H9 (cell line): ENCODE data around the gene EHBP1. TPM values are rescaled to one million over a fixed set of nuclear protein-coding genes. Genes with fewer than 3 reads are reported as not detected.

Experiments used
- DNase-seq: peaks from one replicate; pipeline ENCODE4 v3.0.0-alpha.2; 2017
- H2AFZ ChIP-seq: one replicate; pipeline ENCODE4 v1.6.1; 2013; ENCODE audit warnings: mild to moderate bottlenecking, low read length, control low read depth, moderate library complexity
- H2AK5ac ChIP-seq: 2 replicates; pipeline ENCODE4 v1.6.1; 2013; ENCODE audit warnings: low read length, control low read depth, mixed read lengths; ENCODE audit not compliant: insufficient read length
- H2BK120ac ChIP-seq: one replicate; pipeline ENCODE4 v1.6.1; 2013; ENCODE audit warnings: low read depth, mild to moderate bottlenecking, low read length, control low read depth, inconsistent platforms; ENCODE audit not compliant: poor library complexity, severe bottlenecking
- H2BK12ac ChIP-seq: 2 replicates; pipeline ENCODE4 v1.6.1; 2013; ENCODE audit warnings: low read length, control low read depth, mixed read lengths, low read depth; ENCODE audit not compliant: insufficient read length
- H2BK15ac ChIP-seq: 2 replicates; pipeline ENCODE4 v1.6.1; 2013; ENCODE audit warnings: low read depth, low read length, control low read depth
- H2BK20ac ChIP-seq: one replicate; pipeline ENCODE4 v1.6.1; 2013; ENCODE audit warnings: low read depth, mild to moderate bottlenecking, low read length, control low read depth, inconsistent platforms; ENCODE audit not compliant: poor library complexity, severe bottlenecking
- H2BK5ac ChIP-seq: 2 replicates; pipeline ENCODE4 v1.6.1; 2013; ENCODE audit warnings: low read length, control low read depth, mixed read lengths; ENCODE audit not compliant: insufficient read length
- H3K14ac ChIP-seq: 2 replicates; pipeline ENCODE4 v1.6.1; 2013; ENCODE audit warnings: low read length, control low read depth; ENCODE audit not compliant: insufficient read depth
- H3K18ac ChIP-seq: 2 replicates; pipeline ENCODE4 v1.6.1; 2013; ENCODE audit warnings: low read depth, mild to moderate bottlenecking, mixed read lengths, low read length, control low read depth; ENCODE audit not compliant: insufficient read length
- H3K23ac ChIP-seq: 2 replicates; pipeline ENCODE4 v1.6.1; 2013; ENCODE audit warnings: low read length, control low read depth, mixed read lengths, low read depth; ENCODE audit not compliant: insufficient read length
- H3K23me2 ChIP-seq: 2 replicates; pipeline ENCODE4 v1.6.1; 2013; ENCODE audit warnings: low read depth, mild to moderate bottlenecking, mixed read lengths, low read length, control low read depth; ENCODE audit not compliant: insufficient read length, poor library complexity, severe bottlenecking
- H3K27ac ChIP-seq: 2 replicates; pipeline ENCODE4 v1.5.1; 2013; ENCODE audit warnings: low read length, control low read depth, mixed read lengths, low read depth; ENCODE audit not compliant: insufficient read length
- H3K27me3 ChIP-seq: 2 replicates; pipeline ENCODE4 v1.6.1; 2013; ENCODE audit warnings: low read length, control low read depth, inconsistent platforms; ENCODE audit not compliant: insufficient read depth
- H3K4ac ChIP-seq: 2 replicates; pipeline ENCODE4 v1.6.1; 2013; ENCODE audit warnings: low read depth, mild to moderate bottlenecking, control low read depth, inconsistent platforms, low read length, moderate library complexity
- H3K4me1 ChIP-seq: 2 replicates; pipeline ENCODE4 v1.6.1; 2013; ENCODE audit warnings: low read length, control low read depth, inconsistent platforms; ENCODE audit not compliant: insufficient read depth
- H3K4me2 ChIP-seq: 2 replicates; pipeline ENCODE4 v1.6.1; 2013; ENCODE audit warnings: low read length, control low read depth, mixed read lengths; ENCODE audit not compliant: insufficient read length, insufficient read depth
- H3K56ac ChIP-seq: 2 replicates; pipeline ENCODE4 v1.6.1; 2013; ENCODE audit warnings: low read depth, mild to moderate bottlenecking, mixed read lengths, low read length, control low read depth; ENCODE audit not compliant: insufficient read length
- H3K79me1 ChIP-seq: 2 replicates; pipeline ENCODE4 v1.6.1; 2013; ENCODE audit warnings: low read depth, mild to moderate bottlenecking, moderate library complexity, low read length, control low read depth, inconsistent platforms; ENCODE audit not compliant: insufficient read depth, poor library complexity, severe bottlenecking
- H3K79me2 ChIP-seq: 2 replicates; pipeline ENCODE4 v1.6.1; 2013; ENCODE audit warnings: low read length, control low read depth, inconsistent platforms; ENCODE audit not compliant: insufficient read depth
- H3K9ac ChIP-seq: 2 replicates; pipeline ENCODE4 v1.6.1; 2013; ENCODE audit warnings: low read length, control low read depth, mixed read lengths; ENCODE audit not compliant: insufficient read length; ENCODE audit errors: extremely low read depth
- H3K9me3 ChIP-seq: one replicate; pipeline ENCODE4 v1.6.1; 2013; ENCODE audit warnings: low read depth, low read length, inconsistent platforms; ENCODE audit not compliant: control insufficient read depth
- H3T11ph ChIP-seq: one replicate; pipeline ENCODE4 v1.6.1; 2013; ENCODE audit warnings: mild to moderate bottlenecking, low read length, control low read depth, inconsistent platforms
- H4K20me1 ChIP-seq: one replicate; pipeline ENCODE4 v1.6.1; 2013; ENCODE audit not compliant: control insufficient read depth, insufficient read length, insufficient read depth
- H4K5ac ChIP-seq: 2 replicates; pipeline ENCODE4 v1.6.1; 2013; ENCODE audit warnings: low read depth, mild to moderate bottlenecking, mixed read lengths, low read length, control low read depth; ENCODE audit not compliant: insufficient read length
- H4K8ac ChIP-seq: replicated peaks from 2 replicates; pipeline ENCODE4 v1.6.1; 2013; ENCODE audit warnings: low read length, control low read depth, mixed read lengths, low read depth; ENCODE audit not compliant: insufficient read length
- H4K91ac ChIP-seq: 2 replicates; pipeline ENCODE4 v1.6.1; 2013; ENCODE audit warnings: low read depth, mild to moderate bottlenecking, moderate library complexity, mixed read lengths, low read length, control low read depth; ENCODE audit not compliant: insufficient read length
- H3K27ac Mint-ChIP-seq, 3 experiments: 2 replicates in 2 of 3; 3 replicates in 1 of 3; pipeline ENCODE4 v1.8.0; 2020 to 2021; ENCODE audit warnings: mixed read lengths in 3 of 3, mild to moderate bottlenecking in 1 of 3, moderate library complexity in 1 of 3
- H3K27me3 Mint-ChIP-seq: 2 replicates; pipeline ENCODE4 v1.8.0; 2021; ENCODE audit warnings: low read depth, mild to moderate bottlenecking, moderate library complexity, mixed read lengths
- H3K36me3 Mint-ChIP-seq, 3 experiments: 2 replicates in 2 of 3; 3 replicates in 1 of 3; pipeline ENCODE4 v1.8.0; 2020 to 2021; ENCODE audit warnings: low read depth in 3 of 3, mixed read lengths in 3 of 3; ENCODE audit not compliant: insufficient read depth in 1 of 3
- H3K4me1 Mint-ChIP-seq, 2 experiments: 2 replicates each; pipeline ENCODE4 v1.8.0; 2020; ENCODE audit warnings: mixed read lengths in 2 of 2
- H3K4me3 Mint-ChIP-seq, 2 experiments: 2 replicates in 1 of 2; 3 replicates in 1 of 2; pipeline ENCODE4 v1.8.0; 2020 to 2021; ENCODE audit warnings: mild to moderate bottlenecking in 2 of 2, mixed read lengths in 2 of 2, moderate library complexity in 1 of 2
- H3K9me3 Mint-ChIP-seq, 2 experiments: 2 replicates in 1 of 2; 3 replicates in 1 of 2; pipeline ENCODE4 v1.8.0; 2020; ENCODE audit warnings: mild to moderate bottlenecking in 2 of 2, mixed read lengths in 2 of 2, moderate library complexity in 1 of 2
- WGBS: extraction: QIAGEN DNeasy Blood & Tissue Kit; methylation state at CpG from one replicate; pipeline ENCODE4 v1.1.7; 2013; ENCODE audit warnings: missing lambda C conversion rate, low lambda C conversion rate, mixed read lengths; ENCODE audit not compliant: insufficient read length; ENCODE audit errors: extremely low coverage; 5-methylcytosine and 5-hydroxymethylcytosine counted together
- total RNA-seq: library from RNA; stranded (reverse); gene quantifications from 2 replicates; pipeline ENCODE4 v1.2.1, GENCODE V29; 2021
- TF ChIP-seq, protein P1 (sequence below): fragments of 200-600 bp; sonication (generic); conservative IDR thresholded peaks from 3 replicates; pipeline ENCODE4 v1.8.0; 2021; ENCODE audit warnings: antibody characterized with exemption, mild to moderate bottlenecking

Gene EHBP1
- total RNA-seq, 1 experiment from 2014 or later = 35.6 TPM

DNA sequence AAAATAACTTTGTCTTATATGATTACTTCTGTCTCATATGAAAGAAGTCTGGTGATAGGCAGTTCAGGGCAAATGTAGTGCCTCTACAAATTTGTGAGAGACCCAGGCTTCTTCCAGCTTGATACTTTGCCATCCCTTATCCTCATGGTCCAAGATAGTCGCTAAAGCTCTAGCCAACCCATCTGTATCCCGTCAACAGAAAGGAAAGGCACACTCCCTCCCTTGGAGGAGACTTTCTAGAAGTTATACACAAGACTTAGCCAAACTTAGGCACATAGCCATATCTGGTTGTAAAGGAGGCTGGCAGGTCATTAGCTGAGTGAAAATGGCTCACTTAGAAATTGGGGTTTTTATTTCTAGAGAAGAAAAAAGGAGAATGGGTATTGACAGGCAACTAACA is 14.3 kb upstream of the EHBP1 start:
- Histone ChIP-seq H4K5ac (no peak overlapping the region), H3K18ac (no peak overlapping the region), H3K4me1 (no peaks in the 10 kb centered on the region), H2BK120ac (no peak overlapping the region), H3K23me2 (no peaks in the 10 kb centered on the region), H3K56ac (no peak overlapping the region), H2BK12ac (no peak overlapping the region), H2BK20ac (no peak overlapping the region), H3K9me3 (no peaks in the 10 kb centered on the region), H2BK15ac (no peak overlapping the region), H4K20me1 (no peaks in the 10 kb centered on the region), H2AK5ac (no peak overlapping the region), H3T11ph (no peak overlapping the region), H3K79me2 (0 out of 2 replicates have a peak, but pooled peaks cover 1% of the 10 kb centered on the region), H2BK5ac (no peak overlapping the region), H3K27me3 (no peaks in the 10 kb centered on the region), H3K4ac (no peak overlapping the region), H3K23ac (no peak overlapping the region), H3K9ac (no peak overlapping the region), H4K91ac (no peak overlapping the region), H3K4me2 (no peak overlapping the region), H3K14ac (no peak overlapping the region), H2AFZ (no peak overlapping the region), H4K8ac (no peak overlapping the region), H3K27ac (no peak overlapping the region), H3K79me1 (no peaks in the 10 kb centered on the region)
- Mint-ChIP-seq H3K9me3 (no peaks in the 10 kb centered on the region), H3K27me3 (no peaks in the 10 kb centered on the region), H3K4me3 (no peak overlapping the region), H3K27ac (no peak overlapping the region), H3K36me3 (no peaks in the 10 kb centered on the region), H3K4me1 (no peaks in the 10 kb centered on the region)
- DNase-seq = no peak
- TF ChIP-seq, protein P1, sequence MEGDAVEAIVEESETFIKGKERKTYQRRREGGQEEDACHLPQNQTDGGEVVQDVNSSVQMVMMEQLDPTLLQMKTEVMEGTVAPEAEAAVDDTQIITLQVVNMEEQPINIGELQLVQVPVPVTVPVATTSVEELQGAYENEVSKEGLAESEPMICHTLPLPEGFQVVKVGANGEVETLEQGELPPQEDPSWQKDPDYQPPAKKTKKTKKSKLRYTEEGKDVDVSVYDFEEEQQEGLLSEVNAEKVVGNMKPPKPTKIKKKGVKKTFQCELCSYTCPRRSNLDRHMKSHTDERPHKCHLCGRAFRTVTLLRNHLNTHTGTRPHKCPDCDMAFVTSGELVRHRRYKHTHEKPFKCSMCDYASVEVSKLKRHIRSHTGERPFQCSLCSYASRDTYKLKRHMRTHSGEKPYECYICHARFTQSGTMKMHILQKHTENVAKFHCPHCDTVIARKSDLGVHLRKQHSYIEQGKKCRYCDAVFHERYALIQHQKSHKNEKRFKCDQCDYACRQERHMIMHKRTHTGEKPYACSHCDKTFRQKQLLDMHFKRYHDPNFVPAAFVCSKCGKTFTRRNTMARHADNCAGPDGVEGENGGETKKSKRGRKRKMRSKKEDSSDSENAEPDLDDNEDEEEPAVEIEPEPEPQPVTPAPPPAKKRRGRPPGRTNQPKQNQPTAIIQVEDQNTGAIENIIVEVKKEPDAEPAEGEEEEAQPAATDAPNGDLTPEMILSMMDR = no peak
- no CpG with 5 or more reads among the region's 2 CpGs for WGBS
